Erythroblast (primary cell): ENCODE data around the gene C1S.

Source experiments
- GATA1 ChIP-seq: IDR thresholded peaks from 2 replicates; pipeline ENCODE4 v1.6.1; 2011; ENCODE audit warnings: low read depth, mild to moderate bottlenecking, control low read depth, low read length, moderate library complexity
- POLR2A ChIP-seq: IDR thresholded peaks from 2 replicates; pipeline ENCODE4 v1.6.1; 2011; ENCODE audit warnings: mild to moderate bottlenecking, low read length

DNA sequence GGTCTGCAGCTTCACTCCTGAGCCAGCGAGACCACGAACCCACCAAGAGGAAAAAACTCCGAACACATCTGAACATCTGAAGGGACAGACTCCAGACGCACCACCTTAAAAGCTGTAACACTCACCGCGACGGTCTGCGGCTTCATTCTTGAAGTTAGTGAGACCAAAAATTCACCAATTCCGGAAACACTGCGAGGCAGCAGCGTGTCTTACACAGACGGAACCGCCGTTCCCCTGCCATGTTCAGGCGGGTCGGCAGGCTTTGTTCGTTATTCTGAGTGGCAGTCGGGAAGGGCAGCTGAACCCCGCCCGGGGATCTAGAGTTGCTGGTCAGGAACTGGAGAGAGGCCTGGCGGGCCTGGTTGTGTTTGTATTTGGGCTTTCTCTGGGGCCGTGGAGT is 21.9 kb upstream of the C1S start:
- TF ChIP-seq POLR2A (no peak), GATA1 (no peak)
